Kidney (tissue), 14 donors: ENCODE data around the gene UPF1. TPM values are rescaled to one million over a fixed set of nuclear protein-coding genes. Genes with fewer than 3 reads are reported as not detected.

Source experiments
- DNase-seq, 5 donors: peaks; one replicate each; pipeline ENCODE4 v3.0.0-alpha.2; 2013 to 2020
- FAIRE-seq: peaks from 2 replicates; lab custom pipeline; 2012; peaks lifted over from hg19 to GRCh38; lab: Jason Lieb, UNC
- H3K27ac ChIP-seq, 2 donors: one replicate each; pipeline ENCODE4 v1.7.0; 2013; ENCODE audit warnings: low read depth in 2 of 2, low read length in 2 of 2, inconsistent platforms in 1 of 2
- H3K27me3 ChIP-seq: one replicate; pipeline ENCODE4 v1.7.1; 2013; ENCODE audit warnings: low read length, inconsistent platforms; ENCODE audit not compliant: control insufficient read depth, insufficient read depth
- H3K36me3 ChIP-seq, 3 donors: one replicate each; pipeline versions ENCODE4 v1.7.0 to v1.7.1; 2013; ENCODE audit warnings: low read length in 3 of 3, control low read depth in 1 of 3, inconsistent platforms in 1 of 3; ENCODE audit not compliant: insufficient read depth in 3 of 3, control insufficient read depth in 2 of 3
- H3K4me1 ChIP-seq, 3 donors: one replicate each; pipeline versions ENCODE4 v1.7.0 to v1.7.1; 2013; ENCODE audit warnings: low read length in 3 of 3, inconsistent platforms in 1 of 3, low read depth in 1 of 3; ENCODE audit not compliant: control insufficient read depth in 2 of 3, insufficient read depth in 2 of 3
- H3K4me3 ChIP-seq, 3 donors: one replicate each; pipeline versions ENCODE4 v1.7.0 to v1.8.1; 2013; ENCODE audit warnings: low read length in 3 of 3, control low read depth in 1 of 3, inconsistent platforms in 1 of 3
- H3K9ac ChIP-seq, 3 donors: one replicate each; pipeline versions ENCODE4 v1.7.0 to v1.7.1; 2013; ENCODE audit warnings: low read length in 3 of 3, control low read depth in 1 of 3, inconsistent platforms in 1 of 3
- H3K9me3 ChIP-seq, 3 donors: one replicate each; pipeline versions ENCODE4 v1.7.0 to v1.7.1; 2013; ENCODE audit warnings: low read length in 3 of 3, control low read depth in 1 of 3, inconsistent platforms in 1 of 3; ENCODE audit not compliant: control insufficient read depth in 2 of 3, insufficient read depth in 1 of 3
- intact Hi-C: fragments of 100-400 bp; cut with DNase I; formaldehyde crosslinking; loops from one replicate; pipeline ENCODE4 v1.11.1; 2022
- polyA plus RNA-seq: library from polyadenylated mRNA; stranded (reverse); fragments of 350-450 nt; fragmentation: Illumina TruSeq; extraction: RNeasy Lipid Tissue Mini Kit (QIAGEN cat#74804); gene quantifications from one replicate; pipeline ENCODE4 v1.2.3, GENCODE V29; 2014; ENCODE audit warnings: low read depth, low replicate concordance; ENCODE audit not compliant: insufficient read depth
- total RNA-seq: library from RNA; stranded (reverse); fragmentation: NEBNext Ultra II Directional; extraction: Animal tissue kit (Norgen Biotek cat#: 25700); gene quantifications from one replicate; pipeline ENCODE4 v1.2.1, GENCODE V29; 2021
- TF ChIP-seq, protein P1 (sequence below): IDR thresholded peaks from 3 replicates; pipeline ENCODE4 v1.5.1; 2012; ENCODE audit warnings: mild to moderate bottlenecking, moderate library complexity, borderline replicate concordance; ENCODE audit not compliant: insufficient read depth; ENCODE audit errors: extremely low read depth
- donor health status: control.
- donor health status: control.
- donor health status: control.
- donor health status: control.
- donor health status: control.
- donor health status: DM: yes; HTN: yes; CAD: no.
- donor health status: Normal renal cell carcinoma (clear cell type).

The UPF1 gene
- total and polyA plus RNA-seq, 2 donors from 2014 or later = 34.2 to 70.1 TPM

- Histone ChIP-seq H3K36me3 (peaks cover 0 to 10% (median 0%) of the 10 kb centered on the region in 3 donors), H3K9me3 (no peaks in the 10 kb centered on the region), H3K4me3 (no peak overlapping the region), H3K4me1 (no peaks in the 10 kb centered on the region), H3K27me3 (no peaks in the 10 kb centered on the region), H3K27ac (no peak overlapping the region), H3K9ac (no peak overlapping the region)
- DNase-seq = no peak
- TF ChIP-seq, protein P1, sequence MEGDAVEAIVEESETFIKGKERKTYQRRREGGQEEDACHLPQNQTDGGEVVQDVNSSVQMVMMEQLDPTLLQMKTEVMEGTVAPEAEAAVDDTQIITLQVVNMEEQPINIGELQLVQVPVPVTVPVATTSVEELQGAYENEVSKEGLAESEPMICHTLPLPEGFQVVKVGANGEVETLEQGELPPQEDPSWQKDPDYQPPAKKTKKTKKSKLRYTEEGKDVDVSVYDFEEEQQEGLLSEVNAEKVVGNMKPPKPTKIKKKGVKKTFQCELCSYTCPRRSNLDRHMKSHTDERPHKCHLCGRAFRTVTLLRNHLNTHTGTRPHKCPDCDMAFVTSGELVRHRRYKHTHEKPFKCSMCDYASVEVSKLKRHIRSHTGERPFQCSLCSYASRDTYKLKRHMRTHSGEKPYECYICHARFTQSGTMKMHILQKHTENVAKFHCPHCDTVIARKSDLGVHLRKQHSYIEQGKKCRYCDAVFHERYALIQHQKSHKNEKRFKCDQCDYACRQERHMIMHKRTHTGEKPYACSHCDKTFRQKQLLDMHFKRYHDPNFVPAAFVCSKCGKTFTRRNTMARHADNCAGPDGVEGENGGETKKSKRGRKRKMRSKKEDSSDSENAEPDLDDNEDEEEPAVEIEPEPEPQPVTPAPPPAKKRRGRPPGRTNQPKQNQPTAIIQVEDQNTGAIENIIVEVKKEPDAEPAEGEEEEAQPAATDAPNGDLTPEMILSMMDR = no peak
- intact Hi-C loops = no loop called here
- FAIRE-seq = no peak
Observed at GRCh38 chr19:18904334-18905057, 72.7 kb downstream of the UPF1 start.

- TF ChIP-seq, protein P1 = no peak
- Histone ChIP-seq H3K36me3 (peaks cover 0 to 10% (median 0%) of the 10 kb centered on the region in 3 donors), H3K9ac (no peak overlapping the region), H3K9me3 (no peaks in the 10 kb centered on the region), H3K4me1 (no peaks in the 10 kb centered on the region), H3K27ac (no peak overlapping the region), H3K27me3 (no peaks in the 10 kb centered on the region), H3K4me3 (no peak overlapping the region)
- FAIRE-seq = no peak
- no peak for DNase-seq
- intact Hi-C loops = no loop called here
Observed at GRCh38 chr19:18905058-18905456, 73.3 kb downstream of the UPF1 start.

DNA sequence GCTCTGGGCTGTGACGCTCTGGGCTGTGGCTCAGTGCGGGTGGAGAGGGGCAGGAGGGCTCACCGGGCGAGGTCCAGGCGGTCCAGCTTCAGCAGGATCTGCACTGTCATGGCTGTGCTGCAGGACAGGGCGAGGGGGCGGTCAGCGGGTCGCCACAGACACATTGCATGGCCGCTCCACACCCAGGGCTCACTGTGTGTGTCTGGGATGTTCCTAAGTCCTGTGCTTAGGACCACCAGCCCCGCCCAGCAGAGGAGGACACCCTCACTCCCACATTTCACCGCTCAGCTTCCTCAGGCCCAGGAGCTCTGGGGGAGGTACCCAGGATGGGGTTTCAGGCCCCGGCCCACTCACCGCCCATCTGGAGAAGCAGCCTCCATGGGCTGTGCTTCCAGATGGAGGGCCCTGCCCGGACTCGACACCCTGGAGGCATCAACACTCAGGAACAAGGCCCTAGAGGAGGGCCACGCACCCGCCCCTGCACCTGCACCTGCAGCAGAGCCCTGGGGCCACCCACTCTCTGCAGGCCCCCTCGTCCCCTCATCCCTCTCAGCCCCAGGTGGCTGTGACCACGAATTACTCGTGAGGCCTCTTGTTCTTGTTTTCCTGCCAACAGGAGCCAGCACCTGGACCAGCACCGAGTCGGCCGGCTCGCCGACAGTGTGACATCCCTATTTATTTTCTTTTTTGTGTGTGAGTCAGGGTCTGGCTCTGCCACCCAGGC, 73.9 kb downstream of the UPF1 start:
- no peak overlapping the region for H3K4me3 ChIP-seq
- H3K27me3 ChIP-seq = no peaks in the 10 kb centered on the region
- no peak for FAIRE-seq
- peak in 4 of 5 donors; percentile 82 to 86 (median 83) for DNase-seq
- H3K27ac ChIP-seq = no peak overlapping the region
- TF ChIP-seq, protein P1 = no peak
- no peak overlapping the region for H3K9ac ChIP-seq
- no peaks in the 10 kb centered on the region for H3K9me3 ChIP-seq
- no peaks in the 10 kb centered on the region for H3K4me1 ChIP-seq
- peaks cover 0 to 10% (median 0%) of the 10 kb centered on the region in 3 donors for H3K36me3 ChIP-seq
- intact Hi-C loops = no loop called here
